DMS153 treated with DMSO at 0.1 percent for 48 hours (cell line): ENCODE results near the gene PSMB5.

Experiments used
- DNase-seq: peaks from one replicate; lab custom pipeline; 2025; ENCODE audit not compliant: unreplicated experiment; lab: John Stamatoyannopoulos, UW

PSMB5 gene

DNA sequence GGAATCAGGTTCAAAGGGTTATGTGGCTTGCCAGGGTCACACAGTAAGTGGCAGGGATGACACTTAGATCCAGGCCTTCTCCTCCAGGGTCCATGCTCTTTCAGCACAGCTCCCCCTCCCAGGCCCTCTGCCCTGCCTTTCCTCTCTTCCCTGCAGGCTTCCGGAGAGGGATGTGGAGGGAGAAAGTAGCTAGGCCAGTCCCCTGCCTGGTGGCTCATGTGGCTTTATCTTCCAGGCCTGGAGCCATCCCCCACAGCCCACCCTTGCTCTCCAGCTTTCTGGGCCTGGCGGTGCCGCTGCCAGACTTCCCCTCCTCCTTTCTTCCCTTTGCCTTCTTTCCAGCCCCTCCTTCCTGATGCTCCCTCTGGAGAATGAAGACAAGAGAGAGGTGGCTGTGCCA, 9.1 kb upstream of the PSMB5 start:
- no peak for DNase-seq

DNA sequence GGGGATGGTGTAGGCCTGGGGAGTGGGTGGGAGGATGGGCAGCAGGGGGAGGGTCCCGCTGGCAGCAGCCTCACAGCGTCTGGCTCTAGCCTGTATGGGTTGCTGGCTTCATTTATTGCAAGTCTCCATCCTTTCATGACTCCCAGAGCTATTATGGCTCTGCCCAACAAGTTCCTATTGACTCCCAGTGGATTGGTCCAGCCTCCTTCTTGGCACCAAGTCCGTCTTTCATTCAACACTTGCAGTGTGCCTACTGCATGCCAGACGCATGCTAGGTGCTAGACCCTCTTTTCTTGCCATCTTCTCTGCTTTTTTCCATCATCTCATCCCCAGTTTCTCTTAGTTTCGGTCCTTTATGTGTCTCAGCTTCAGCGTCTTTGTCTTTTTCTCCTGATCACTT, 8.4 kb upstream of the PSMB5 start:
- DNase-seq: no peak

DNA sequence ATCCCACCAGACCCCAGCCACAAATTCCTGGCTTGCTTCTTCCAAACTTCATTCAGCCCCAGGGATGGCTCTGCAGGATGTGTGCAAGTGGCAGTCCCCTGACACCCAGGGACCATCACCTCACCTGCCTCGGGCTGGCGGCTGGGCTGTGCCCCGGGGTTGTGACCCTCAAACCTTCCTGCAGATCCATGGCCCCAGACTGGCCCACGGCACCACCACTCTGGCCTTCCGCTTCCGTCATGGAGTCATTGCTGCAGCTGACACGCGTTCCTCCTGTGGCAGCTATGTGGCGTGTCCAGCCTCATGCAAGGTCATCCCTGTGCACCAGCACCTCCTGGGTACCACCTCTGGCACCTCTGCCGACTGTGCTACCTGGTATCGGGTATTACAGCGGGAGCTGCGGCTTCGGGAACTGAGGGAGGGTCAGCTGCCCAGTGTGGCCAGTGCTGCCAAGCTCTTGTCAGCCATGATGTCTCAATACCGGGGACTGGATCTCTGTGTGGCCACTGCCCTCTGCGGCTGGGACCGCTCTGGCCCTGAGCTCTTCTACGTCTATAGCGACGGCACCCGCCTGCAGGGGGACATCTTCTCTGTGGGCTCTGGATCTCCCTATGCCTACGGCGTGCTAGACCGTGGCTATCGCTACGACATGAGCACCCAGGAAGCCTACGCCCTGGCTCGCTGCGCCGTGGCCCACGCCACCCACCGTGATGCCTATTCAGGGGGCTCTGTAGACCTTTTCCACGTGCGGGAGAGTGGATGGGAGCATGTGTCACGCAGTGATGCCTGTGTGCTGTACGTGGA, 7.7 kb upstream of the PSMB5 start, which contains the start of gene PSMB11:
Gene PSMB11, plus strand, starts transcription at position 51 of the 804 bp plus-strand sequence. Its CDS starts 14 bp downstream, at position 65.
- no peak for DNase-seq

DNA sequence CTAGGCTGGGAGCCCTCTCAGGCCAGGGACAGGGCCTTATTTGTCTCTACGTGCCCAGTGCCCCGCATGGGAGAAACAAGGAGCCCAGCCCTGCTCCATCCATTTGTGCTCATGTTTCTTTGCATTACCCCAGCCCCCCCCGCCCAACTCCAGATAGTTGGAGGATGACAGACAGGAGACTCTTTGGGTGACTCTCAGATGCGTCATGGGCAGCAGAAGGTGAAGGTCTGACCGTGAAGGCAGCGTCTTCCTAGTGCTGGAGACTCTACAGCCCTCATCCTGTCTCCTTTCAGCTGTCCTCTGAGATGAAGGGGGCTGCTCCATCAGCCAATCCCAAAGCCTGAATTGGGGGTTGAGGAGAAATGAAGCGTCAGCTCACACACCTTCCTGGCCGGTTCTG, 7.0 kb upstream of the PSMB5 start:
- no peak for DNase-seq

DNA sequence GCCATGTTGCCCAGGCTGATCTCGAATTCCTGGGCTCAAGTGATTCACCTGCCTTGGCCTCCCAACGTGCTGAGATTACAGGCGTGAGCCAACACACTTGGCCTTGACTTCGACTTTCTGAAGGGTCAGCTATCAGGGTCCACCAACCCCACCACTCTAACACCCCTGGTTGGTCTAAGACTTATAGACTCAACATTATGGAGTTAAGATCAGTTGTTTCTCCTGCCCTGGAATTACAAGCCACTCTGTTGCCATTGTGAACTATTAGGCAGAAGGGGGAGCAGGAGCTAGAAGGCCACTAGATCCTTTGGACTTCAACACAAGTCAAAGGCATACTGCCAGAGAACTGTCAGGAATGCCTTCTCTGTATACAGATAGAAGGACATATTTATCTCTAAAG, 5.4 kb upstream of the PSMB5 start:
- no peak for DNase-seq

DNA sequence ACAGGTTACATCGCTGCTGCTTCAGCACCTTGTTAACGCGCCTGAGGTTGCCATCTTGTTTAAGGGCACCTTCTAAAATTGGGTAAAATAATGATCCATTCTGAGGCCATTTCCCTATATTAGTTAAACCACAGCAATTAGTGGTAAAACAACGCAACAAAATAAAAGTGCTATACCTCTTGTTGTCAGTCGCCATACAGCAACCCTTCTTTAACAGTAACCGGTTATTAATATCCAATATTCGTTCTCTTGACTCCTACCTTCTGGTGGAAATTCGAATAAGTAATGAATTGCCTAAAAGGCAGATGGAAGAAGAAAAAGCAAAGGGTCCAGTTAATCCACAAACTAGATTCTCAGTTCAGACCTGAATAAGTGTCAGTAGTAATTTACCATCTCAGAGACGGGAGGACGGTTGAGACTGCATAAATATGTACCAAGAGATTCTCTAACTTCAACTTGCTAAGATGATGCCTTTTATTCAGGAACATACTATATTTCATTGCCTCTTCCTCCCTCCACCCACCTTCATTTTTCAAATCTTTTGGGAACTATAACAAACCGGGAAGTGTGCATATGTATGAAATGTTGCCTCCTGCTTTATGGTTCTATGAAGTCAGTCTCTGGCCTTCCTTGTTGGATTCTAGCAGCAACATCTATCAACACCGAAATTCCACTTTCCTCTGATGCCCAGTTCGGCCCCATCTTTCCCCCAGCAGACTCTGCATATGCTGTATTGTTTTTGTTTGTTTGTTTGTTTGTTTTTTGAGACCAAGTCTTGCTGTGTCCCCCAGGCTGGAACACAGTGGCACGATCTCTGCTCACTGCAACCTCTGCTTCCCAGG, 824 bp upstream of the PSMB5 start:
- no peak for DNase-seq

DNA sequence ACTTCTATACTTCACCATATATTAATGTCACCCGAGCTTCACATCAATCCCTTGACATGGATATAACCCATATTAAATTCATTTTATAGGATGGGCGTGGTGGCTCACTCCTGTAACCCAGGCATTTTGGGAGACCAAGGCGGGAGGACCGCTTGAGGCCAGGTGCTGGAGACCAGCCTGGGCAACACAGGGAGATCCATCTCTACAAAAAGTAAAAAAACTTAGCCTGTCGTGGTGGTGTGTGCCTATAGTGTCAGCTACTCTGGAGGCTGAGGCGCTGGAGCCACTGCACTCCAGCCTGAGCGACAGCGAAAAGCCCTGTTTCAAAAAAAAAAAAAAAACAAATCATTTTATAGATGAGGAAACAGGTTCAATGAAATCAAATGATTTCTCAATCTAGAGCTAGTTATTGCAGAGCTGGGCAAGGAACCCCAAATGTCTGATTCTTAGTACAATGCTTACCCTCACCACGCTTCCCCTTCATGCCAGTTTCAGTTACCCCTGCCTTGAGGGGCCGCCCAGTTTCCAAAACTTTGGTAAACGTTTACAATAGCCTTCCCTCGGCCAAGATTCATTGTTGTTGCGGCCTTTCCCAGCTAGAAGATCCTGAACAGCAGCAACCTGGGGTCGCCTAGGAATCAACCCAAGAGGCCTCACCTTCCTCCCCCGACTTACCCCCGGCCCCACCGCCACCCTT, 751 bp downstream of the PSMB5 start:
- DNase-seq: no peak

DNA sequence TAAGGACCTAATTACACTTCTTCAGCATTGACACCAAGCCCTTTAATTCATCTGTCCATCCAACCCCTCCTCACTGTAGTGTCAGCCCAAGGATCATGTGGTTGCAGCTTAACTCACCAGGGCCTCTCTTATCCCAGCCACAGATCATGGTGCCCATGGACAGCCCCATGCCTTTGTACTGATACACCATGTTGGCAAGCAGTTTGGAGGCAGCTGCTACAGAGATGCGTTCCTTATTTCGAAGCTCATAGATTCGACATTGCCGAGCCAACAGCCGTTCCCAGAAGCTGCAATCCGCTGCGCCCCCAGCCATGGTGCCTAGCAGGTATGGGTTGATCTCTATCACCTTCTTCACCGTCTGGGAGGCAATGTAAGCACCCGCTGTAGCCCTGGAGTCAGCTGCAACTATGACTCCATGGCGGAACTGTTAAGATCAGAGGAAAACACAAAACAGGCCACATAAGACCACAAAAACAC, 1.4 kb downstream of the PSMB5 start:
- no peak for DNase-seq

DNA sequence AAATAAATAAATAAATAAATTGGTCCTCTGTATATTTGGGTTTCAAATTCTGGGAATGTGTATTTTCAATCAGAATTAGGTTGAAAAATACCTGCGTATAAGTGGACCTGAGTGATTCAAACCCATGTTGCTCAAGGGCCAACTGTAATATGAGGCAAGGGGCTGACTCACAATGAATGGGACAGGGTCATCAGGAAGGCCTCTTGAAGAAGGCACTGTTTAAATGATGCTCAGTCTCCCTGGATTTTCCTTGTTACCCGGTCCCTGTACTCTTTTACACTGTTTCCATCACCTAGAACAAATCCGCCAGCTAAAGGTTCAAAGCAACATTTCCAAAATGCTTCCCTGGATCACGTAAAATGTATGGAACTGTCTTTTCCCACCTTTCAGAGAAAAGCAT, 3.8 kb downstream of the PSMB5 start:
- no peak for DNase-seq

DNA sequence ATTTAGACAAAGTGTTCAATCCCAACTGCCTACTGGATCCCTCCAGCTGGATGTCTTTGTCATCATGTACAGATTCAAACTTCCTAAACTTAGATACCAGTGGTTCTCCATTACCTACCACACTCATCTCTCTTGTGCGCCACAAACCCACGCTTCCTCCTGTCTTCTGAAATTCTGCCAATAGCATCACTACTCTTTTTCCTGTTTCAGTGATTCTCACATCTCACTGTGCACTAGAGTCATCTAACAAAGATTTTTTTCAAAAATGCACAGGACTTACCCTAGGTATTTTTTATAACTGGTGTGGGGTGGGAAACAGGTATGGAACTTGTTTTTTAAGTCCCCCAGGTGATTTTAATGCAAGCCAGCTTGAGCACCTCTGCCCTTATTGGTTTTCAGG, 5.9 kb downstream of the PSMB5 start:
- no peak for DNase-seq

DNA sequence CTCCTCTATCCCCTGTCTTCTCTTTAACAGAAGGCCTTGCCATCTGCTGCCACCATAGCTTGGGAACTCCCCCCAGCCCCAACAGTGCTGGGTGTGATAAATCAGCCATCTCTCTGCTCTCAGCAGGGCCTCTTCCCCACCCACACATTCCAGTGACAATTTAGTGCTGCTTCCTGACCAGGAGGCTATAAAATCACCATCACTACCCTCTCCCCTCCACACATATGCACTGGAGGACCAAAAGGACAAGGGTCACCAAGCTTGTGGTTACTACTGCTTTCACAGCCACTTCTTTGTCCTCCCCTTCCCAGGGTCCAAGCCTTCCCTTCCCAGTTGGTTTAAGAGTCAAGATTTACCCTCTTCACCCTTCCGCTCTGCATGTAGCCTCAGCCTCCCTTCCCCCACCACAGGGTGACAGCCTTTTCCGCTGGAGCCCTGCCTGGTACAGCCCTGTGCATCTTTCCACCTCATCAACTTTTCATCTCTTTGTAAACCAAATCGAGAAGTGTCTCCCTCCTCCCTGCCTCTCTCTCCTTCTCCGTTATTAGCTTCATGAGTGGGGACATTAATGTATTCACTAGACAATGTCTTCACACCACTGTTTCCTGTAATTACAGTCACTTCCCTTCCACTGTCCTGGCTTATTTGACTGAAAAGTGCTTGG, 9.4 kb downstream of the PSMB5 start:
- DNase-seq: no peak

DNA sequence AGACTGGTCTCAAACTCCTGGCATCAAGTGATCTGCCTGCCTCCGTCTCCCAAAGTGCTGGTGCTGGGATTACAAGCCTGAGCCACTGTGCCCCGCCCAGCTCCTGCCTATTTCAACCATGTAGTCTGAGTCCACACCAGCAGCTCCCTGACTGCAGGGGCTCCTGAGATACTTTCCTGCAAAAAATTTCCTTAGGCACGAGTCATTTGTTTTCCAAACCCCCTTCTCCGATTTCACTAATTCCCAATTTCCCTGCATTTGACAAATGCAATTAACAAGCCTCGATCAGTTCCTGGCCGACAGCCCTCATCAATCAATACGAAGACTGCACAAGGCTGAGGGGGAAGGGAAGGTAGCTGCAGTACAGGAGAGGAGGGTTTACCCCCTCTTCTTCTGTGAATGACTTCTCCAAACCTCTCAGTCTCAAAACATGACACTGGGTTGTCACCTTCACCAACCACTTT, 10.1 kb downstream of the PSMB5 start:
- DNase-seq: no peak

DNA sequence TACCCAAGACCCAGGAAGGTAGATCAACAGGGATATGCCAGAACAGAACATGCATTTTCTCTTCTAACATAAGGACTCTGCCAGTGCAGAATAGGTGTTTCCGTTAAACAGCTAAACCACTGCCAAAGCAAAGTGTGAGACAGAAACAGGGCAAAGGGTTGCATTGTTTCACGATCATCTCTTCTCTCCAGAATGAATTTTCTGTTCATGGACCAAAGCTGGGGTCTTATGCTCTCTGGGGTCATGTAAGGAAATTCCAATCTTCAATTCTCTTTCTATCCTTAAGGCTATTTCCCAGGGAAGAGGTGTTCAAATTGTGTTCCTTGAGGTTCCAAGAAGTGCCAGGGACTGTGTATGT, 10.9 kb downstream of the PSMB5 start:
- no peak for DNase-seq

DNA sequence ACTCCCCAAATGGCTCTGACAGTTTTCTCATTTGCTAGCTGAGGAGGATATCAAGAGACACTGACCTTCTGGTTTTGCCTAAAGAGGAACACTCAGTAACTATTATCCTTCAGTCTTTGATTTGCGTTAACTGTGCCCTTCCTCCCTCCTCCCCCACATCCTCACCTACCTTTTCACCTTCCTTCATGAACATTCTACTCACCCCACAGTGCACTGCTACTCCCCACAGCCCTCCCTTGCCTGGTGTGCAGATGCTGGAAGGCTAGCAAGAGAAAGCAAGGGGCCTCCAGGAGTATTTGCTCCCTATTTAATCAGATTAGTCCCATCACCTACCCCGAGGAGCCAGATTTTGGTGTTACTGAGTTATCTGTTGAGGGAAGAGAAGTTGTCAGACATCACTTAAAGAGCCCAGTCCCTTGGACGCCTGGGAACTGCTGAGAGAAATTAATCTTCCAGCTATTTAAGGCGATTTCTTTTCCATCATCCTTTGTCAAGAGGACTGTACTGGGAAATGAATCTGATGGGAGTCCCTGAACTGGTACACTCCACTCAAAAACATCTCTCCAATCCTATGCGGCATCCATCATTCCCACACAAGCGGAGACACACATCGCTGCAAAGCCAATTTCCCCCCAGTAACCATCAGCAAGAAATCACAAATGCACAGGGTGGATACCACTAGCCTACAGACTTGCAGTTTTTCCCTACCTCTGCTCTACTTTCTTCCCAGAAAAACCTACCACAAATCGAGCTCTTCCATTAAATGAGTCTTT, 11.5 kb downstream of the PSMB5 start:
- no peak for DNase-seq

DNA sequence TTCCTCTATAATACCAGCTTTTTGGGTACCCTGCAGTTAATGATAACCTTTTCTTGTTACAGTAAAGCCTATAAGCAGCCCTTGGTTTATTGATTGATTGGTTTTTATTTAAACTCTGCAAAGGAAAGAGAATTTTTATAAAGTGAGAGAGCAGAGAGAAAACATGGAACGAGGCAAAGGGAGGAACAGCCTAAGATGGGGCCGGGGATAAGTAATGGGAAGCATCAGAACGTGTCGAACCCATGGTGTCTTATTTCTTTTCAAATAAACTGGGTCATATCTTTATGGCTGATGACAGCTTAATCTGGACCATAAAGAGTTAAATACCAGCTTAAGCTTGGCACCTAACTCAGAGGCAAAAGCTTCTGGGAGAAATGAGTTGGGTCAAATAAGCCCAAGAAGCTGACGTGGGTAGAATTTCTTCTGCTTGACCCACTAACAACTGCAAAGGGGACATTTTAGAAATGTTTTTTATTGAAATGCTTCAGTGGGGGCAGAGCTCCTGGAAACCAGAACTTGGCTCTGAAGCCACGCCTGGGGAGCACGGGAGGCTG, 12.7 kb downstream of the PSMB5 start:
- DNase-seq: no peak

DNA sequence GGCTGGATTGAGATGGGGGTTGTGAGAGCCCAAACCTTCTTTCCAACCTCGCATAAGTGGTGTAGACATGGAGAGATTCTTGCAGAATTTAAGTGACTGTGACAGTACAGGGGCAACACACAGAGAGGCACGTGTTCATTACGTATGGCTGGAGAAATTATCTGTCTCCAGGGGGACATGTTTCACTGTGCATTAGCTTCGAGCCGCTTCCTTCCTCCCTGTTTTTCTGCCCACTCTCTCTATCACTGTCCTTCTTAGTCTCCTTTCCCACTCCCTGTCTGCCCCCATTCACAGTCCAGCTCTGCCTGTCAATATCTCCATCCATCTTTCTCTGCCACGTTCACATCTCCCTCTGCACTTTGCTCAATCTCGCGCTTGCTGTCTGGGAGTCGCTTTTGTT, 13.3 kb downstream of the PSMB5 start:
- DNase-seq: no peak

DNA sequence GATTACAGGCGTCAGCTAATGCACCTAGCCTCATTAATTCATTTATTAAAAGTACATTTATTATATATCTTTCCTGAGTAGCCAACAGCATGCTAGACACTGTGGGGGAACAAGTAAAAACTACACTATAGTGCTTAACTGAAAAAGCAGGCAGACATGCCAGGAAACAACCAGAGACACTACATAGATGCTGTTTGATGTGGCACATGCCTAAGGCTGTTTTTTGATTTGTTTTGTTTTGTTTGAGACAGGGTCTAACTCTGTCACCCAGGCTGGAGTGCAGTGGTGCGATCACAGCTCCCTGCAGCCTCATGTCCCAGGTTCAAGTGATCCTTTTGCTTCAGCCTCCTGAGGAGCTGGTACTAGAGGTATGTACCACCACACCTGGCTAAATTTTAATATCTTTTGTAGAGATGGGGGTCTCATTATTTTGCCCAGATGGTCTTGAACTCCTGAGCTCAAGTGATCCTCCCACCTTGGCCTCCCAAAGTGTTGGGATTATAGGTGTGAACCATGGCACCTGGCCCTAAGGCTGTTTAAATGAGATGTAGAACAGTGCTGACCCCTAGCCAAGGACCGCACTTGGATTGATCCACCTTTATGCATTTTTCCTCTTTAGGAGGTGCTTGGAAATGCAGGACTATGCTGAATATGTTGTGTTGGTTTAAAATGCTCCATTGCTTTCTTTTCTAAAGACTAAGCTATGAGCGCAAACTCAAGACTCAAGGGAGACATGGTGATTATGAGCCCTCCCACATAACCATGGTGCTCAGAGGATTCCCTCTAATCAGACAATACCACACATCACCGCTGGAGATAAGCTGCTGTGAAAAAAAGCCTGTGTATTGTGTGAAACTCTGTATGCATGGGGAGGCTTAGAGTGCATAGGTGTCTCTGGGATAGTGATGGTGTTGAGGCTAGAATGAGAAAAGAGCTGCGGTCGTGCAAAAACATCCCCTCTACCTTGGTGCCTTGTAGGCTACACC, 14.3 kb downstream of the PSMB5 start:
- DNase-seq: no peak

DNA sequence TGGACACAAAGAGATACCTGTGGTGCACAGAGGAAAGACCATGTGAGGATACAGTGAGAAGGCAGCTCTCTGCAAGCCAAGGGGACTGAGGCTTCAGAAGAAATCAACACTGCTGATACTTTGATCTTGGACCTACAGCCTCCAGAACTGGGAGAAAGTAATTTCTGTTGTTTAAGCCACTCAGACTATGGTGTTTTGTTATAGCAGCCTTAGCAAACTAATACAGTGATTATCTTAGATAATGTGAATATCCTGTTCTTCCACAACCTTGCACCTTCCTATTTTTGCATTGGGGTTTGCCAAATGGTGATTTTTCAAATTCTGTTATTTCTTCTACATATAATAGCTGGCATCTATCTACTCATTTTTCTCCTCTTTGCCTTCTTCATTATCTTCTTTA, 16.6 kb downstream of the PSMB5 start:
- DNase-seq: no peak

DNA sequence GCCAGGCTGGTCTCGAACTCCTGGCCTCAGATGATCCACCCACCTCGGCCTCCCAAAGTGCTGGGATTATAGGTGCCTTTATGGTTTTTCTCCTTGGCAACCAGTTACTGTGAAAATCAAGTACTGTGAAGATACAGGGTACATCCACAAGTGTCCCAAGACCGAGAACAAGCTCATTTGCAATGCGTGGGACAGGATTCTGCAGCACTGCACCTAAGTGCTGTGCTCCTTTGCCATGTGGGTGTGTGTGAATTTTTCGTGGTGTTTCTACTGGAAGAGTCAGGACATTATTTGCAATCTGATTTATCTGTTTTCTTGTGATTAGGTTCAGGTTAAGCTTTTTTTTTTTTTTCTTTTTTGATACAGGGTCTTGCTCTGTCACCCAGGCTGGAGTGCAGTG, 17.6 kb downstream of the PSMB5 start:
- DNase-seq: no peak
